GM18520 (cell line): ENCODE measurements around the gene PAQR3.
"Not testable (repeated sequence)": the region's sequence is repeated elsewhere in the genome, so short reads cannot be mapped to it uniquely, and the experiment has no call there.

ENCODE experiments used
- ATAC-seq: cut with Tn5 transposase; IDR thresholded peaks from one replicate; pipeline ENCODE4 v1.9.1; 2021; ENCODE audit not compliant: unreplicated experiment

PAQR3 gene

GRCh38 chr4:78930016-78930629 lies 9.1 kb downstream of the PAQR3 start:
- no peak for ATAC-seq

DNA sequence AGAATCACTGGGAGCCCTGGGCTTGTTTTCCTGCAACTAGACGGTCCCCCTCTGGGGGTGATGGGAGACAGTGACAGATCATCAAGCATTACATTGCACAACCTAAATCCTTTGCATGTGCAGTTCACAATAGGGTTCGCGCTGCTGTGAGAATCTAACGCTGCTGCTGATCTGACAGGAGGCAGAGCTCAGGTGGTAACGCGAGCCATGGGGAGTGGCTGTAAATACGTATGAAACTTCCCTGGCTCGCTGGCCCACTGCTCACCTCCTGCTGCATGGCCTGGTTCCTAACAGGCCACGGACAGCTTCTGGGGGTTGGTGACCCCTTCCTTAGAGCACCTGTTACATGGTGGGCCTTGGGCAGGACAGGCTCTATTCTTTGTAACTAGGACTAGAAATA lies 10.4 kb downstream of the PAQR3 start:
- ATAC-seq: no peak

DNA sequence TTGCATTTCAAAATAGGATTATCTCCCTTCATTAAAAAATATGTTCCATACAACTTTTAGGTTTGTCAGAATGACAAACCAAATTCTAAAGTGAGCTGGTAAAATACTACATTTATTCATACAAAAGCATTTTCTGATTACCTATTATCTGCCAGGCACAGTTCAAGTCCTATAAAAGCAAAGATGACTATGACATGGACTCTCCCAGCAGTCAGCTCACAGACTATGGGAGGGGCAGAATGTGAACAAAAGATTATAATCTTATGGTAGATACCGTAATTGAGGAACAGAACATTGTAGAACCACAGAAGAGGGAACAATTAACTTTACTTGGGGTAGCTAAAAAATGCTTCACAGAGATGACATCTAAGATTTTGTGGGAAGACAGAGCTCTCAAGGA lies 12.4 kb downstream of the PAQR3 start:
- ATAC-seq: no peak

- ATAC-seq: no peak
Observed at GRCh38 chr4:78923464-78924312, 15.6 kb downstream of the PAQR3 start.

DNA sequence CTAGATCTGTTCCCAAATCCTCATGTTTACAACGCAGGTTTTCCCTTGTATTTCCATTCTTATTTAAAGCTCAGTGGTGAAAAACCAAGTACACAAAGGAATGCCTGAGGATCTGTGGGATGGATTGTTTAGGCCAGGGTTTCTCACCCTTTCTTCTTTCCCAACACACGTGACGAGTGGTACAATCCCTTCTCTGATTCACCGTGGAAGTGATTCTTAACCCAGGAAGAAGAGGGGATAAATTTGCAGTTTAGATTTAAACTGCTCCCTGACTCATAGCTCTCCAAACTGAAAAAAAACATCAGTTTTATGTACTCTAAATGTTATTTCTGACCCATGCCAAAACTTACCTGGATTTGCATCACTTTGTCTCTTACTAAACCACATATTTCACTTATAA lies 17.0 kb downstream of the PAQR3 start:
- ATAC-seq: no peak

DNA sequence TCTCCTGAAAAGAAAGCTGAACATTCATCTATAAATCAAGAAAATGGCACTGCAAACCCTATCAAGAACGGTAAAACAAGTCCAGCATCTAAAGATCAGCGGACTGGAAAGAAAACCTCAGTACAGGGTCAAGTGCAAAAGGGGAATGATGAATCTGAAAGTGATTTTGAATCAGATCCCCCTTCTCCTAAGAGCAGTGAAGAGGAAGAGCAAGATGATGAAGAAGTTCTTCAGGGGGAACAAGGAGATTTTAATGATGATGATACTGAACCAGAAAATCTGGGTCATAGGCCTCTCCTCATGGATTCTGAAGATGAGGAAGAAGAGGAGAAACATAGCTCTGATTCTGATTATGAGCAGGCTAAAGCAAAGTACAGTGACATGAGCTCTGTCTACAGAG lies 28.6 kb downstream of the PAQR3 start:
- no peak for ATAC-seq

- ATAC-seq: not testable (repeated sequence)
Observed at GRCh38 chr4:78908974-78909373, 30.3 kb downstream of the PAQR3 start.

DNA sequence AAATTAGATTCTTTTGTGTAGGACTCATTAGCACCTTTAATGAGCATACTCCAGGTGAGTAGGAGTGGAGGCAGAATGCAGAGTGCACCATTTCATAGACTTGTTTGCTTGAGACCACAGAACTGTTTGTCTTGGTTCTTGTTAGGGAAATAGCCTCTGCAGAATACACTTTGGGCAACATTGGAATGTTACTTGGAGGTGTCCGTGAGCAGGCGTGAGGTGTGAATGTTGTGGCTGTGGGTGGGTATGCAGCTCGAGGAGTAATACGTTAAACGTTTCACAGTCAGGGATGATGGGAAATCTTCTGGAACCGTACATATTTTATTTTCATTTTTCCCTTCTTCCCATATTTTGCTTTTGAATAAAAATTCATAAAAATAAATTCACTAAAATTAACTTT lies 31.6 kb downstream of the PAQR3 start:
- no peak for ATAC-seq

- no peak for ATAC-seq
Observed at GRCh38 chr4:78904143-78904542, 35.1 kb downstream of the PAQR3 start.

GRCh38 chr4:78902298-78902697 lies 36.9 kb downstream of the PAQR3 start:
- ATAC-seq: no peak

- ATAC-seq: no peak
Observed at GRCh38 chr4:78901882-78902281, 37.4 kb downstream of the PAQR3 start.

DNA sequence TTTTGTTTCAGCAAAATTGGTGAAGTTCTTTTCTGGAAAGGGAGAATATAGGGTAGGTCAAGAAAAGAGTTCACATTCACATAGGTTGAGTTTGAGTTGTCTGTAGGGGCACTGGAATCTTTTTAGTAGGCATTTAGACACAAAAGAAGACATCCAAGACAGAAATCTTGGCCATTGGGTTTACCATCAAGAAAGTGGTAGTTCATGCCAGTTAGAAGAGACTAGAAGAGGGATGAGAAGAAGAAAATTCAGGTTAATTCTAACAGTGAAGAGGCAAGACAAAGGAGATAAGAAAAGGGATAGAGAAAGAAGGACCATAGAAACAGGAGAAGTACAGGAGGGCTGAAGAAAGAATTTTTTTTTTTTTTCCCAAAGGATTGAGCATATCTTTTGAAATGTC lies 39.9 kb downstream of the PAQR3 start:
- ATAC-seq: no peak

DNA sequence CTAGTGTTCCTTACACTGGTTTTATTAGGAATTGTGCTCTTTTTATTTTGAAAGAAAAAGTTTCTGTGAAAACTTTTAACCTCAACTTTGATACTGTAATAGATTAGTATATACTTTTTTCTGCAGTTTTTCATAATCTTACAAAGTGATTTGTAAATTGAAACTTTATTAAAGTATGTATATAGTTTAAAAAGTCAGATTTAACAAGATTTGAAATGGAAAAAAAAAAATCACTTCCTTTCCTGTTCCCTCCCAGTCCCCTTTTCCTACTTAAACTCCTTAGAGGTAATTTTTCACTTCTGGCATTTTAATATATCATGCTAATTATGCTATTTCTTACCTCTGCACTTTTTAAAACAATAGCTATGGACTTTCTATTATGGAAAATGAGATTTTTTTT lies 49.3 kb downstream of the PAQR3 start:
- ATAC-seq: no peak

GRCh38 chr4:78885598-78885997 lies 53.6 kb downstream of the PAQR3 start:
- ATAC-seq: no peak

- ATAC-seq: no peak
Observed at GRCh38 chr4:78880874-78881492, 58.3 kb downstream of the PAQR3 start.

DNA sequence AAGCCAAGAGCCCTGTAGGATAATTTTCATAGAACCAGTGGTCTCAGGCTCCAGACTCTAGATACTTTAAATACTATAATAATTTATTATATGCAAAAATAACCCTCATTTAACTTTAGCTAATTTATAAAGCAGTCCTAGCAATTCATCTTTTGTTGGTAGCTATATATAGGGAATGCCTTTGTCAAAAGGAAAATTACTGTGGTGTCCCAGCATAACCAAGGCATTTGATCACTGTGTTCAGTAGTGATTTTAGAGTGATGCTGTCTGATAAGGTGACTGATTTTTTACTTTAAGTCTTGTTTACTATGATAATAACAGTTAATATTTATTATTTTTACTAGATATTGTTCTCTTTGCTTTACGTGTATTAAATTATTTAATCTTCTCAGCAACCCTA lies 61.2 kb downstream of the PAQR3 start:
- no peak for ATAC-seq

- no peak for ATAC-seq
Observed at GRCh38 chr4:78876568-78877320, 62.5 kb downstream of the PAQR3 start.

DNA sequence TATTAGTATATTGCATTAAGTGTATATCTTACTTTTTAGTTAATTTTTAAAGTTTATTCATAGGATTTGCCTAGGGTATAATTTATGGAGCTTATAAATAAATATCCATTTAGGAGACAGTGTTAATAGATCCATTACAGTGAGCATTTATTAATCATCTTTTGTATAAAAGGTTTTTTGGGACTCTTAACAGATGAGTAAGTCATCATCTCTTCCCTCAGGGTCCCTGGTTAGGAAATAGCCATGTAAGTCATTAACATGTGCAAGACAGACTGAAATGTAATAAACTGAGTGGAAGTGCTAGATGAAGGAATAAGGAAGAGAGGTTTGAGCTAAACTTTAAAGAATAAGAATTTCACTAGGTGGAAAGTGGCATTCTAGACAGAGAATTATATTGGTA lies 69.2 kb downstream of the PAQR3 start:
- no peak for ATAC-seq

DNA sequence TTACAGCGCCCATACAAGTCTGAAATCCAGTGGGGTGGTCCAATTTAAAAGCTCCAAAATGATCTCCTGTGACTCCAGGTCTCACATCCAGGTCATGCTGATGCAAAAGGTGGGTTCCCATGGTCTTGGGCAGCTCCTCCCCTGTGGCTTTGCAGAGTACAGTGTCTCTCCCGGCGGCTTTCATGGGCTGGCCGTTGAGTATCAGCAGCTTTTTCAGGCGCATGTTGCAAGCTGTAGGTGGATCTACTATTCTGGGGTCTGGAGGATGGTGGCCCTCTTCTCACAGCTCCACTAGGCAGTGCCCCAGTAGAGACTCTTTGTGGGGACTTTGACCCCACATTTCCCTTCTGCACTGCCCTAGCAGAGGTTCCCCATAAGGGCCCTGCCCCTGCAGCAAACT lies 70.5 kb downstream of the PAQR3 start:
- not testable (repeated sequence) for ATAC-seq

- no peak for ATAC-seq
Observed at GRCh38 chr4:78865451-78865850, 73.8 kb downstream of the PAQR3 start.

GRCh38 chr4:78864405-78865024 lies 74.7 kb downstream of the PAQR3 start:
- ATAC-seq: peak; percentile 38
